ENCODE data around the gene TRERF1.

The TRERF1 gene

DNA sequence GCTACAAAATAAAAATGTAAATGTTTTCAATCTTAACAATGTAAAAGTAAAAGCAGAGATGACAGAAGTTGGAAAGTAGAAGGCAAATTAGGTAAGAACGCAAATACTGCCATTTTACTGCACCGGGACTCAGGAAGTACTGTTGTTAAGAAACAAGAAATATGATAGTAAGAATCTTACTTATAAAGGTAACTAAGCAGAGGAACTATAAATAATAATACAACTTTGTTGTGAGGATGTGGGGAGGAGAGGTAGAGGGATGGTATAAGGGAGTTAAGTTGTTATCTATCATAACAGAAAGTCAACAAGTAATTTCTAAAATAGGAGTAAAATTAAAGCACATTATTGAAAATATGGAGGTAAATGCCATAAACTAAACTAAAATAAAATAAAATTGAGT, 129.8 kb downstream of the TRERF1 start:
- H3K4me3 ChIP-seq (ENCODE audit: low read depth, low read length), result no peak overlapping the region
- no peak for DNase-seq (ENCODE audit: low read depth)
- in situ Hi-C loops (cut with HindIII; ENCODE audit: low sequenced_read_pairs), result no loop called here
- TF ChIP-seq, protein P1, sequence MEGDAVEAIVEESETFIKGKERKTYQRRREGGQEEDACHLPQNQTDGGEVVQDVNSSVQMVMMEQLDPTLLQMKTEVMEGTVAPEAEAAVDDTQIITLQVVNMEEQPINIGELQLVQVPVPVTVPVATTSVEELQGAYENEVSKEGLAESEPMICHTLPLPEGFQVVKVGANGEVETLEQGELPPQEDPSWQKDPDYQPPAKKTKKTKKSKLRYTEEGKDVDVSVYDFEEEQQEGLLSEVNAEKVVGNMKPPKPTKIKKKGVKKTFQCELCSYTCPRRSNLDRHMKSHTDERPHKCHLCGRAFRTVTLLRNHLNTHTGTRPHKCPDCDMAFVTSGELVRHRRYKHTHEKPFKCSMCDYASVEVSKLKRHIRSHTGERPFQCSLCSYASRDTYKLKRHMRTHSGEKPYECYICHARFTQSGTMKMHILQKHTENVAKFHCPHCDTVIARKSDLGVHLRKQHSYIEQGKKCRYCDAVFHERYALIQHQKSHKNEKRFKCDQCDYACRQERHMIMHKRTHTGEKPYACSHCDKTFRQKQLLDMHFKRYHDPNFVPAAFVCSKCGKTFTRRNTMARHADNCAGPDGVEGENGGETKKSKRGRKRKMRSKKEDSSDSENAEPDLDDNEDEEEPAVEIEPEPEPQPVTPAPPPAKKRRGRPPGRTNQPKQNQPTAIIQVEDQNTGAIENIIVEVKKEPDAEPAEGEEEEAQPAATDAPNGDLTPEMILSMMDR (IDR thresholded peaks at IDR 0.05; ENCODE audit: low read depth, low read length, missing control alignments), result no peak

DNA sequence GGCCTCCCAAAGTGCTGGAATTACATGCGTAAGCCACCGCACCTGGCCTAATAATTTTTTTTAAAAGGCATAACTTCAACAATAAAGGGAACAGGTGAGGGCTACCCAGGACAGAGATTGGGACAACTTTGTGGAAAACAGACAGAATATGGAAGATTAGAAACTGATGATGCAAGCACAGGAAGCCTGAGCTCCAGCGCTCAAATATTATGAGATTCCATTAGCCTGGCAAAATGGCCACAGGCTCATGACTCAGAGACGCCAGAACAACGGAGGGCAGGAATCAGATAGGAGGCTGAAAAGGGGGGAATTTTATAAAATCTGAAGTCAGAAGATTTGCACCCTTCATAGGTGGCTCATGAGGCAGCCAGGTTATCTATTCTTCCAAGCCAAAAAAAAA, 131.0 kb downstream of the TRERF1 start:
- in situ Hi-C loops (cut with HindIII; ENCODE audit: low sequenced_read_pairs), result no loop called here
- no peak overlapping the region for H3K4me3 ChIP-seq (ENCODE audit: low read depth, low read length)
- TF ChIP-seq, protein P1 (IDR thresholded peaks at IDR 0.05; ENCODE audit: low read depth, low read length, missing control alignments), result no peak
- no peak for DNase-seq (ENCODE audit: low read depth)

DNA sequence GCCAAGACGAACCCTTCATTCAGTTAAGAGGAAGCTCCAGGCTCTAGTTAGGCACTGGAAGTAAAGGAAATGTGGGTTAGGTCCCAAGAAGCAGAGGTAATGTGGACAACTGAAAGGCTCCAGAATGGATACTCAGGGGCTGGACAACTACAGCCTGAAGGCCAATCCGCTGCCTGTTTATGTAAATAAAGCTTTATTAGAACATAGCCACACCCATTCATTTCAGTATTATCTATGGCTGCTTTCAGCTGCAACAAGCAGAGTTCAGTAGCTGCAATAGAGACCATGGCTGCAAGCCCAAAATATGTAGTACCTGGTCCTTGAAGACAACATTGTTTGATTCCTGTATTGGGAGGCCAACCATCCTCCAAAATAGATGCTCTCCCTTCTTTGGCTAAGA, 133.2 kb downstream of the TRERF1 start:
- in situ Hi-C loops (cut with HindIII; ENCODE audit: low sequenced_read_pairs), result no loop called here

DNA sequence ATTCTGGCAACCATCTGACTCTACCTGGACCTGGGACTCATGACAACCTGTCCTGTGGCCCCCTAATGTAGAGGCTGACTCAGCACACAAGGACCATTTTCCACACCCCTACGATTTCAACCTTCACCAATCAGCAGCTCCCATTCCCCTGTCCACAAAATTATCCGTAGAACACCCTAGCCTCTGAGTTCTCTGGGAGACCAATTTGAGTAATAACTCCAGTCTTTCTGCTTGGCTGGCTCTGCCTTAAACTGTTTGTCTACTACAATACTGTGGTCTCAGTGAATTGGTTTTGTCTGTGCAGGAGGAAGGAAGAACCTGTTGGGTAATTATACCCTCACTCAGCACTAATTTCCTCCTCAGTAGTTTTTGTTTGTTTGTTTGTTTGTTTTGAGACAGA, 134.7 kb downstream of the TRERF1 start:
- DNase-seq (ENCODE audit: low read depth), result peak; percentile 20
- H3K4me3 ChIP-seq (ENCODE audit: low read depth, low read length), result no peak overlapping the region

More for the DNA sequence above, 133.2 kb downstream of the TRERF1 start:
- no peak for DNase-seq (ENCODE audit: low read depth)
- H3K4me3 ChIP-seq (ENCODE audit: low read depth, low read length), result no peak overlapping the region
- TF ChIP-seq, protein P1 (IDR thresholded peaks at IDR 0.05; ENCODE audit: low read depth, low read length, missing control alignments), result no peak

DNA sequence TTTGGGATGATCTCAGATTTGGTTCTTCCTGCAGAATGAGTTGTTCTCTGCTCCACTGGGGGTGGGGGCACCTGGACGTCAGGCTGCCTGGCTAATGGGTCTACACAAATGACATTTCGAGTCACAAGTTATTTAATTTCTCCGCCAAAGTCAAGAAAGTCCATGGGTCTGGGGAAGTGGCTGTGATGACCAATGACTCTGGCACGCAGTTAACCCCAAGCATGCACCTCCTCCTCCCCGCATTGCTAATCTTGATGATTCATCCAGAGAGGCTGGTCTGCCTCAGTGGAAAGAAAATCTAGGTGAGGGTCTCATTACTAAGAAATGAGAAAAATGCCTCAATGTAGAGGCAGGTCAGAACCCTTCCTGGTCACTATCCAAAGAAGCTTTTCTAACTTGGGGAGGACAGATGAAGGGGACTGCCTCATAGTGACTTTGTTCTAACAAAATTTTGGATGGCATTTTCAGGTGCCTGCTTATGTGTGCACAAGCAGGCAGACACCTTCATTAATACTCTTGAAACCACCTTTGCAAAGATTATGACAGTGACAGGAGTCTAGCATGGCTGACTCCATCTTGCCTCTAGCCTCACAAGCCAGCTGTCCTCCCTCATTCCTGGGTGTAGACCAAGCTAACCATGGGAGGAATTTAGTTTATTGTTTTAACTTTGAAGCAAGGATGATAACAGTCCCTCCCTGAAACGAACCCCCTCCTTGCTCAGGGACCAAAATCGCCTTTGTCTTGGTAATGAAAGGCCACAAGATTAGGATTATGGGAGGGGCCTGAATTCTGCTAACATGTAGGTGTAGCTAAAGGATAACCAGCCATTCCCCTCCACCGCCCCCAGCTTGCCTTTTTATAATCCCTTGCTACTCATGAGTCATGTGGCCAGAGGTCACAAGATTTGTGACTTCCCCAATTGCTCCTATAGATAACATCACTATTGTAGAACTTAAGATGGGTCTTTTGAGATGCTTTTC, 135.4 kb downstream of the TRERF1 start:
- H3K4me3 ChIP-seq (ENCODE audit: low read depth, low read length), result no peak overlapping the region
- in situ Hi-C loops (cut with HindIII; ENCODE audit: low sequenced_read_pairs), result no loop called here
- TF ChIP-seq, protein P1 (IDR thresholded peaks at IDR 0.05; ENCODE audit: low read depth, low read length, missing control alignments), result no peak
- peak; percentile 94 for DNase-seq (ENCODE audit: low read depth)

More for the DNA sequence above, 134.7 kb downstream of the TRERF1 start:
- in situ Hi-C loops (cut with HindIII; ENCODE audit: low sequenced_read_pairs), result no loop called here
- TF ChIP-seq, protein P1 (IDR thresholded peaks at IDR 0.05; ENCODE audit: low read depth, low read length, missing control alignments), result no peak

DNA sequence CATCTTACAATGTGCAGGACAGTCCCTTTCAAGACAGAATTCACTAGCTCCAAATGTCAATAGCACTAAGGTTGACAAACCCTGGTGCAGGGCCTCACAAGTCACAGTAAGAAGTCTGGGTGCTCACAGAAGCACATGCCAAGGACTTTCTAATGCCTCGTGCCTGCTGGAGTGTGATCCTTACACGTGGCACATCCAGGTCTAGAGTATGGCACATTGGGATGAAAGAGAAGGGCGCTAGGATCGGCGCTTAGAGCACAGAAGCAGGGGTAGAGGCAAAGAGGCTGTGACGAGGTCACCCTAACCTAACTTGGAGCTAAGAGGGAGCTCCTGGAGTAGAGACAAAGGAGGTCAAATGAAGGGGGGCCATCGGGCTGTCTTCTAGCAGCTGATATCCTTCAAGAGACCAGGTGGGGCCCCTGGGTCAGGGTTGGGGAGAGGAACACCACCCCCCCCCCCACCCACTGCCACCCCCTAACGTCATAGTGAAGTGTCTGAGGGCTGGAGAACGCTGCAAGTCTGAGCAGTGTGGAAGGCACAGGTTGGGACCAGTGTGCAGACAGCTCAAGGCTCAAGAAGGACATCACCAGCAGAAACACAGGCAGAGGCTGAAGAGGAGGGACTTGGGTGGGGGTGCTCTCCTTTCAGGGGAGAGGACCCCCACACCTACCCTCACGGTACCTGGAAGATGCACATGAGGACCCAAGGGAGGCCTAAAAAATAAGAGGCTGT, 136.3 kb downstream of the TRERF1 start:
- H3K4me3 ChIP-seq (ENCODE audit: low read depth, low read length), result no peak overlapping the region
- in situ Hi-C loops (cut with HindIII; ENCODE audit: low sequenced_read_pairs), result no loop called here

More for the DNA sequence above, 136.3 kb downstream of the TRERF1 start:
- TF ChIP-seq, protein P1 (IDR thresholded peaks at IDR 0.05; ENCODE audit: low read depth, low read length, missing control alignments), result no peak
- no peak for DNase-seq (ENCODE audit: low read depth)
